Mesothelial cell of epicardium (in vitro differentiated cells): ENCODE results near the gene KCNK16. TPM values are rescaled to one million over a fixed set of nuclear protein-coding genes. Genes with fewer than 3 reads are reported as not detected.

ENCODE experiments used
- DNase-seq, 2 experiments: peaks; one replicate each; pipeline ENCODE4 v3.0.0; 2021; ENCODE audit warnings: low spot score in 2 of 2; ENCODE audit not compliant: unreplicated experiment in 2 of 2
- H3K27ac Mint-ChIP-seq: 2 replicates; pipeline ENCODE4 v1.8.0; 2021; ENCODE audit warnings: mixed read lengths
- H3K27me3 Mint-ChIP-seq: 2 replicates; pipeline ENCODE4 v1.8.0; 2021; ENCODE audit warnings: low read depth, mixed read lengths
- H3K36me3 Mint-ChIP-seq: 2 replicates; pipeline ENCODE4 v1.8.0; 2021; ENCODE audit warnings: mixed read lengths
- H3K4me1 Mint-ChIP-seq: 2 replicates; pipeline ENCODE4 v1.8.0; 2021; ENCODE audit warnings: mixed read lengths
- H3K4me3 Mint-ChIP-seq: 2 replicates; pipeline ENCODE4 v1.8.0; 2021; ENCODE audit warnings: mild to moderate bottlenecking, moderate library complexity, mixed read lengths
- H3K9me3 Mint-ChIP-seq: 2 replicates; pipeline ENCODE4 v1.8.0; 2021; ENCODE audit warnings: mixed read lengths
- CTCF ChIP-seq: fragments of 200-600 bp; sonication (generic); IDR thresholded peaks from one replicate; pipeline ENCODE4 v1.5.0; 2021; ENCODE audit warnings: antibody characterized with exemption; ENCODE audit not compliant: unreplicated experiment
- total RNA-seq: library from RNA; stranded (reverse); gene quantifications from 3 replicates; pipeline ENCODE4 v1.2.1, GENCODE V29; 2021

Gene KCNK16
- total RNA-seq, 1 donor from 2014 or later, result not detected

- peaks cover 51% of the 10 kb centered on the region for H3K27me3 Mint-ChIP-seq
- no peak overlapping the region for H3K27ac Mint-ChIP-seq
- H3K36me3 Mint-ChIP-seq, result no peaks in the 10 kb centered on the region
- DNase-seq, result no peak
- H3K9me3 Mint-ChIP-seq, result peaks cover 5% of the 10 kb centered on the region
- H3K4me1 Mint-ChIP-seq, result no peaks in the 10 kb centered on the region
- H3K4me3 Mint-ChIP-seq, result no peak overlapping the region
- TF ChIP-seq CTCF, result peak; percentile 28
These were observed 18.9 kb downstream of the KCNK16 start for GRCh38 chr6:39303425-39304153.

DNA sequence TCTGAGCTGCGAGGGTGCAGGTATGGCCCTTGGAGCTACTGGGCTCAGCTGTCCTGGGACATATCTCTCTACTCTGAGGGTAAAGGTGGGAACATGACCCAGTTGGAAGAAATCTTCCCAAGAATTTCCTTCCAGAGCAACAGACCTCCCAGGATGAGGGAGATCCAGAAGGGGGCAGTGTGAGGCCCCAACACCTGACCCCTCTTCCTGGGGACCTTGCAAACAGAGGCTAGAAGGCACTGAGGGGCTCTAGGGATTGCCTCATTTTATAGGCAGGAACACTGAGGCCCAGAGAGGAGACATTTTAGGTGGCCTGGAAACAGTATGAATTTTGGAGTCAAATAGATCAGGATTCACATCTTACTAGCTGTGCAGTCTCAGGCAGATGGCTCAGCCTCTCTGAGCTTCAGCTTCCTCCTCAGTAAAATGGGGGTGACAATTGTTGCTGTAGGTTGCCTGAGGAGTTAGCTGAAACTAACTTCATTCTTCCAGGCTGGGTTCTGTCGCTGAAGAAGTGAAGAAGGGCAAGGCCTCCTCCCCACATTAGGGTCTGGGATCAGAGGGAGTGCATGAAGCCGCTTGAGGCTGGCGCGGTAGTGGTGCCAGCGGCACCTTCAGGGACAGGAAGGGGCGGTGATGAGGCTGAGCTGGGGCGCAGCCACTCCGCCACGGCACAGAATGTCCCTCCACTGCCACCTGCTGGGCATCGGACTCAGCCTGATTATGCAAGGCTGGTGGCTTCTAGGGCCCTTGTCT is 19.7 kb downstream of the KCNK16 start:
- H3K4me3 Mint-ChIP-seq, result peak overlapping the region; percentile 36
- no peak overlapping the region for H3K27ac Mint-ChIP-seq
- TF ChIP-seq CTCF, result peak; percentile 88
- peak; percentile 60 to 87 for DNase-seq
- peaks cover 49% of the 10 kb centered on the region for H3K27me3 Mint-ChIP-seq
- H3K9me3 Mint-ChIP-seq, result peaks cover 5% of the 10 kb centered on the region
- H3K36me3 Mint-ChIP-seq, result no peaks in the 10 kb centered on the region
- H3K4me1 Mint-ChIP-seq, result no peaks in the 10 kb centered on the region

DNA sequence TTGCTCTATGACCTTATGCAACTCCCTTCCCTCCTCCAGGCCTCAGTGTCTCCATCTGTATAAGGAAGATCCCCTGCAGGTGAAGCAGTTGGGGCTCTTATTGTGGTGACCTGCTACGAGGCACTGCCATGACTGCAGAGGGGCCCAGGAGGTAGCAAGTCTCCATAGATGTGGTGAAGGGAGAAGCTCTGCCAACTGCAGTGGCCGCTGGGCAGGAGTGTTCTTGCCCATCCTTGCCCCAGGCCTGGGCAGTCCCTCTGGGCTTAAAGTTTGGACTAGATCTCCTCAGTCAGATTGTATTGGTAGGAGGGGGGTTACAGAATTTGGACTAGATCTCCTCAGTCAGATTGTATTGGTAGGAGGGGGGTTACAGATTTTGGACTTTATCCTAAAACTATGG is 20.5 kb downstream of the KCNK16 start:
- H3K4me1 Mint-ChIP-seq, result no peaks in the 10 kb centered on the region
- TF ChIP-seq CTCF, result no peak
- H3K9me3 Mint-ChIP-seq, result peaks cover 5% of the 10 kb centered on the region
- no peaks in the 10 kb centered on the region for H3K36me3 Mint-ChIP-seq
- peaks cover 44% of the 10 kb centered on the region for H3K27me3 Mint-ChIP-seq
- DNase-seq, result no peak
- H3K4me3 Mint-ChIP-seq, result no peak overlapping the region
- no peak overlapping the region for H3K27ac Mint-ChIP-seq

- H3K27ac Mint-ChIP-seq, result no peak overlapping the region
- H3K9me3 Mint-ChIP-seq, result peaks cover 5% of the 10 kb centered on the region
- no peak overlapping the region for H3K4me3 Mint-ChIP-seq
- H3K36me3 Mint-ChIP-seq, result no peaks in the 10 kb centered on the region
- H3K27me3 Mint-ChIP-seq, result peaks cover 42% of the 10 kb centered on the region
- H3K4me1 Mint-ChIP-seq, result no peaks in the 10 kb centered on the region
- no peak for DNase-seq
- no peak for TF ChIP-seq CTCF
These were observed 20.9 kb downstream of the KCNK16 start for GRCh38 chr6:39301606-39302005.

GRCh38 chr6:39300739-39301138 is 21.8 kb downstream of the KCNK16 start:
- peaks cover 5% of the 10 kb centered on the region for H3K9me3 Mint-ChIP-seq
- DNase-seq, result no peak
- H3K36me3 Mint-ChIP-seq, result no peaks in the 10 kb centered on the region
- H3K27me3 Mint-ChIP-seq, result peaks cover 36% of the 10 kb centered on the region
- no peak overlapping the region for H3K4me3 Mint-ChIP-seq
- no peak overlapping the region for H3K27ac Mint-ChIP-seq
- no peaks in the 10 kb centered on the region for H3K4me1 Mint-ChIP-seq
- TF ChIP-seq CTCF, result no peak
